Ectodermal cell (in vitro differentiated cells): ENCODE results near the gene PTPRN2.
"Not testable (repeated sequence)": the region's sequence is repeated elsewhere in the genome, so short reads cannot be mapped to it uniquely, and the experiment has no call there.

Source experiments
- H3K27ac ChIP-seq: 2 replicates; pipeline ENCODE4 v1.7.0; 2013; ENCODE audit warnings: mild to moderate bottlenecking, low read depth, low read length; ENCODE audit not compliant: insufficient read depth, poor library complexity, severe bottlenecking
- H3K27me3 ChIP-seq: 2 replicates; pipeline ENCODE4 v1.7.0; 2013; ENCODE audit warnings: mild to moderate bottlenecking, low read length; ENCODE audit not compliant: insufficient read depth, control insufficient read depth, poor library complexity, severe bottlenecking
- H3K36me3 ChIP-seq: one replicate; pipeline ENCODE4 v1.7.0; 2013; ENCODE audit warnings: low read length; ENCODE audit not compliant: control insufficient read depth, insufficient read depth
- H3K4me1 ChIP-seq: one replicate; pipeline ENCODE4 v1.7.0; 2013; ENCODE audit warnings: low read length; ENCODE audit not compliant: control insufficient read depth, insufficient read depth
- H3K4me3 ChIP-seq: 2 replicates; pipeline ENCODE4 v1.7.0; 2013; ENCODE audit warnings: low read depth, low read length, control low read depth; ENCODE audit not compliant: insufficient read depth
- H3K9me3 ChIP-seq: 2 replicates; pipeline ENCODE4 v1.7.0; 2013; ENCODE audit warnings: mild to moderate bottlenecking, low read length, moderate library complexity; ENCODE audit not compliant: control insufficient read depth
- WGBS, 2 experiments: methylation state at CpG; one replicate each; pipeline ENCODE4 v1.1.7; 2013; ENCODE audit warnings: missing lambda C conversion rate in 2 of 2; 5-methylcytosine and 5-hydroxymethylcytosine counted together

The PTPRN2 gene

GRCh38 chr7:158424531-158424930 lies 163.1 kb downstream of the PTPRN2 start:
- peaks cover 3% of the 10 kb centered on the region for H3K9me3 ChIP-seq

GRCh38 chr7:158424011-158424410 lies 163.6 kb downstream of the PTPRN2 start:
- H3K4me3 ChIP-seq: no peak overlapping the region
- no peak overlapping the region for H3K27ac ChIP-seq
- H3K4me1 ChIP-seq: no peaks in the 10 kb centered on the region
- no peaks in the 10 kb centered on the region for H3K9me3 ChIP-seq
- 88 to 89% methylated on average over 23 of the region's 23 CpGs for WGBS, 2 experiments
- H3K27me3 ChIP-seq: no peaks in the 10 kb centered on the region
- no peaks in the 10 kb centered on the region for H3K36me3 ChIP-seq

More at GRCh38 chr7:158424531-158424930, 163.1 kb downstream of the PTPRN2 start:
- no peak overlapping the region for H3K27ac ChIP-seq
- WGBS, 2 experiments: 84 to 86% methylated on average over 19 of the region's 19 CpGs
- no peaks in the 10 kb centered on the region for H3K36me3 ChIP-seq
- H3K4me3 ChIP-seq: no peak overlapping the region
- no peaks in the 10 kb centered on the region for H3K27me3 ChIP-seq
- no peaks in the 10 kb centered on the region for H3K4me1 ChIP-seq

- Histone ChIP-seq H3K4me1 (no peaks in the 10 kb centered on the region), H3K27ac (no peak overlapping the region), H3K36me3 (no peaks in the 10 kb centered on the region), H3K4me3 (no peak overlapping the region), H3K27me3 (no peaks in the 10 kb centered on the region), H3K9me3 (no peaks in the 10 kb centered on the region)
- 81 to 87% methylated on average over 15 of the region's 15 CpGs for WGBS, 2 experiments
Measured at GRCh38 chr7:158422887-158423560, 164.6 kb downstream of the PTPRN2 start.

GRCh38 chr7:158422196-158422886 lies 165.3 kb downstream of the PTPRN2 start:
- Histone ChIP-seq H3K27ac (no peak overlapping the region), H3K4me1 (no peaks in the 10 kb centered on the region), H3K9me3 (no peaks in the 10 kb centered on the region), H3K27me3 (no peaks in the 10 kb centered on the region), H3K4me3 (no peak overlapping the region), H3K36me3 (no peaks in the 10 kb centered on the region)
- WGBS, 2 experiments: 88 to 89% methylated on average over 17 of the region's 17 CpGs

GRCh38 chr7:158421361-158421760 lies 166.3 kb downstream of the PTPRN2 start:
- no peaks in the 10 kb centered on the region for H3K36me3 ChIP-seq
- no peak overlapping the region for H3K4me3 ChIP-seq
- H3K9me3 ChIP-seq: no peaks in the 10 kb centered on the region
- no peaks in the 10 kb centered on the region for H3K27me3 ChIP-seq
- H3K4me1 ChIP-seq: no peaks in the 10 kb centered on the region
- 74 to 81% methylated on average over 7 of the region's 7 CpGs for WGBS, 2 experiments
- H3K27ac ChIP-seq: no peak overlapping the region

GRCh38 chr7:158420591-158421340 lies 166.9 kb downstream of the PTPRN2 start:
- Histone ChIP-seq H3K27ac (no peak overlapping the region), H3K4me1 (no peaks in the 10 kb centered on the region), H3K9me3 (no peaks in the 10 kb centered on the region), H3K27me3 (no peaks in the 10 kb centered on the region), H3K36me3 (no peaks in the 10 kb centered on the region), H3K4me3 (no peak overlapping the region)
- WGBS, 2 experiments: 84 to 86% methylated on average over 16 of the region's 16 CpGs

GRCh38 chr7:158419238-158419785 lies 168.3 kb downstream of the PTPRN2 start:
- no peaks in the 10 kb centered on the region for H3K36me3 ChIP-seq

GRCh38 chr7:158418395-158418794 lies 169.2 kb downstream of the PTPRN2 start:
- not testable (repeated sequence) for H3K4me1 ChIP-seq, H3K4me3 ChIP-seq, H3K36me3 ChIP-seq, H3K27ac ChIP-seq, H3K27me3 ChIP-seq
- 84 to 87% methylated on average over 14 of the region's 14 CpGs for WGBS, 2 experiments
- peaks cover 11% of the 10 kb centered on the region for H3K9me3 ChIP-seq

More at GRCh38 chr7:158419238-158419785, 168.3 kb downstream of the PTPRN2 start:
- peaks cover 3% of the 10 kb centered on the region for H3K9me3 ChIP-seq
- 75 to 79% methylated on average over 13 of the region's 13 CpGs for WGBS, 2 experiments
- H3K27ac ChIP-seq: no peak overlapping the region
- no peak overlapping the region for H3K4me3 ChIP-seq
- H3K4me1 ChIP-seq: no peaks in the 10 kb centered on the region
- H3K27me3 ChIP-seq: no peaks in the 10 kb centered on the region

GRCh38 chr7:158416283-158416933 lies 171.2 kb downstream of the PTPRN2 start:
- peaks cover 14% of the 10 kb centered on the region for H3K9me3 ChIP-seq
- WGBS, 2 experiments: 77 to 78% methylated on average over 5 of the region's 5 CpGs
- no peaks in the 10 kb centered on the region for H3K27me3 ChIP-seq
- no peaks in the 10 kb centered on the region for H3K36me3 ChIP-seq
- no peaks in the 10 kb centered on the region for H3K4me1 ChIP-seq
- no peak overlapping the region for H3K4me3 ChIP-seq
- H3K27ac ChIP-seq: no peak overlapping the region
